H54 (cell line): Measurements from ENCODE around the gene RIPOR2.

Experiments
- DNase-seq: peaks from one replicate; pipeline ENCODE4 v3.0.0; 2011; ENCODE audit warnings: low spot score, mixed read lengths; ENCODE audit not compliant: insufficient read length
- FAIRE-seq: peaks from 3 replicates; lab custom pipeline; 2011; peaks lifted over from hg19 to GRCh38; lab: Jason Lieb, UNC
- POLR2A ChIP-seq: IDR thresholded peaks from 2 replicates; pipeline ENCODE4 v1.6.1; 2011; ENCODE audit warnings: low read depth, mild to moderate bottlenecking, low read length

RIPOR2 gene

GRCh38 chr6:24910961-24911725 lies 24.6 kb downstream of the RIPOR2 start:
- DNase-seq (no peak), FAIRE-seq (no peak)
- TF ChIP-seq POLR2A, result no peak

- DNase-seq (no peak), FAIRE-seq (no peak)
- no peak for TF ChIP-seq POLR2A
Measured at GRCh38 chr6:24910331-24910960, 25.3 kb downstream of the RIPOR2 start.

GRCh38 chr6:24909241-24910216 lies 26.2 kb downstream of the RIPOR2 start:
- FAIRE-seq, result no peak
- DNase-seq, result no peak
- no peak for TF ChIP-seq POLR2A

- no peak for FAIRE-seq
- no peak for TF ChIP-seq POLR2A
- no peak for DNase-seq
Measured at GRCh38 chr6:24908650-24909035, 27.1 kb downstream of the RIPOR2 start.

GRCh38 chr6:24907919-24908649 lies 27.7 kb downstream of the RIPOR2 start:
- no peak for DNase-seq
- no peak for TF ChIP-seq POLR2A
- no peak for FAIRE-seq

- DNase-seq (no peak), FAIRE-seq (no peak)
- TF ChIP-seq POLR2A, result no peak
Measured at GRCh38 chr6:24906314-24906713, 29.4 kb downstream of the RIPOR2 start.

GRCh38 chr6:24905483-24905882 lies 30.3 kb downstream of the RIPOR2 start:
- TF ChIP-seq POLR2A, result no peak
- DNase-seq (no peak), FAIRE-seq (no peak)

GRCh38 chr6:24903681-24904080 lies 32.1 kb downstream of the RIPOR2 start:
- DNase-seq, result no peak
- no peak for FAIRE-seq
- no peak for TF ChIP-seq POLR2A

- peak; percentile 70 for FAIRE-seq
- TF ChIP-seq POLR2A, result no peak
- DNase-seq, result peak; percentile 67
Measured at GRCh38 chr6:24902782-24903181, 33.0 kb downstream of the RIPOR2 start.

- no peak for TF ChIP-seq POLR2A
- no peak for FAIRE-seq
- DNase-seq, result no peak
Measured at GRCh38 chr6:24901698-24902328, 33.9 kb downstream of the RIPOR2 start.

- FAIRE-seq (no peak), DNase-seq (no peak)
- no peak for TF ChIP-seq POLR2A
Measured at GRCh38 chr6:24900917-24901697, 34.7 kb downstream of the RIPOR2 start.

- TF ChIP-seq POLR2A, result no peak
- FAIRE-seq (no peak), DNase-seq (no peak)
Measured at GRCh38 chr6:24899997-24900325, 35.8 kb downstream of the RIPOR2 start.
